Measurements from ENCODE around the gene PRR33.
"Not testable (repeated sequence)": the region's sequence is repeated elsewhere in the genome, so short reads cannot be mapped to it uniquely, and the experiment has no call there.

The PRR33 gene

GRCh38 chr11:1874441-1875092, 17.1 kb downstream of the PRR33 start:
- not testable (repeated sequence) for DNase-seq

DNA sequence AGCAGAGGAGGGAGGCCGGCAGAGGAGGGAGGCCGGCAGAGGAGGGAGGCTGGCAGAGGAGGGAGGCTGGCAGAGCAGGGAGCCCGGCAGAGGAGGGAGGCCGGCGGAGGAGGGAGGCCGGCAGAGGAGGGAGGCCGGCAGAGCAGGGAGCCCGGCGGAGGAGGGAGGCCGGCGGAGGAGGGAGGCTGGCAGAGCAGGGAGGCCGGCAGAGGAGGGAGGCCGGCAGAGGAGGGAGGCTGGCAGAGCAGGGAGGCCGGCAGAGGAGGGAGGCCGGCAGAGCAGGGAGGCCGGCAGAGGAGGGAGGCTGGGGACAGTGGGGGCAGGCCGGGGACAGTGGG, 17.9 kb downstream of the PRR33 start:
- not testable (repeated sequence) for DNase-seq

DNA sequence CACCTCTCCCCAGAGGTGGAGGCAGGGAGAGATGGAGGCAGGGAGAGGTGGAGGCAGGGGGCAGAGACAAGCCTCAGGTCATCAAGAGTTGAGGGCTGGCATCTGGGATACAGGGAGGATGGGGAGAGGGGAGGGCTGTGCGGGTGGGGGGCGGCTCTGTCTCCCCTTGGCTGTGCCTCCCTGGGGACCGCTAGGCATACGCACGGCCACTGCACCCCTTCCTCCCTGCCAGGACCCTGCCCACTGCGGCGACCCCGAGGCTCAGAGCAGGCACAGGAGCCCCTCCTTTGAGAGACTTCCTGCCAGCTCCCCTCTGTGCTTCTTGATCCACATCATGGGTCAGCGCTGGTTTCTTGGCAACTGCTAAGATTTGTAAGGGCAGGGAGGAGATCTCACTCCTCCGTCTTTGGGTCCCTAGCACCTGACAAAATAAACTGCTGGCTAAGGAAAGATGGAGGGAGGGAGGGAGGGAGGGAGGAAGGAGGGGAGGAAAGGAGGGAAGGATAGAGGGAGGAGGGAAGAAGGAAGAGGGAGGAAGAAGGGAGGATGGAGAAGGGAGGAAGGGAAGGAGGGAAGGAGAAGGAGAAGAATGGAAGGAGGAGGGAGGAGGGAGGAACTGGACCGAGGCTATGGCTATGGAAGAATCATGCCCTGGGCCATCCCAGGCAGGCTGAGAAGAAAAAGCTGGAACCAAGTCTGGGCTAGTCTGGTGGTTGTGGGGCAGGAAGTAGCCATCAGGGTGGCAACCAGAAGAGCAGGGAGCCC, 18.5 kb downstream of the PRR33 start:
- no peak for DNase-seq

DNA sequence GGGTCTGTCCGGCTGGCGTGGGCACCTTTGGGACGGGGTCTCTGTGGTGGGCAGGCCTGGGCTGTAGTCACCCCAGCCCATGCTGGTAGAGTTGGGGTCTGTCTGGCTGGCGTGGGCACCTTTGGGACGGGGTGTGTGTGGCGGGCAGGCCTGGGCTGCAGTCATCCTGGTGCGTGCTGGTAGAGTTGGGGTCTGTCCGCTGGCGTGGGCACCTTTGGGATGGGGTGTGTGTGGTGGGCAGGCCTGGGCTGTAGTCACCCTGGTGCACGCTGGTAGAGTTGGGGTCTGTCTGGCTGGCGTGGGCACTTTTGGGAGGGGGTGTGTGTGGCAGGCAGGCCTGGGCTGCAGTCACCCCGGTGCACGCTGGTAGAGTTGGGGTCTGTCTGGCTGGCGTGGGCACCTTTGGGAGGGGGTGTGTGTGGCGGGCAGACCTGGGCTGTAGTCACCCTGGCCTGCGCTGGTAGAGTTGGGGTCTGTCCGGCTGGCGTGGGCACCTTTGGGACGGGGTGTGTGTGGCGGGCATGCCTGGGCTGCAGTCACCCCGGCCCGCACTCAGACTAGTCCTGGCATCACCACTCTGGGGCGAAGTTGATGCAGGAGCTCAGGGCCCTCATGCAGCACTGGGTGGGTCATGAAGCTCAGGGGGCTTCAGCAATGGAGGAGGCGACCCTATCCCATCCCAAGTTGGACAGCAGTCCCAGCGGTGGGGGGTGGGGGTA, 19.3 kb downstream of the PRR33 start:
- no peak for DNase-seq

- DNase-seq = no peak
Measured at GRCh38 chr11:1871531-1871930, 20.2 kb downstream of the PRR33 start.

- no peak for DNase-seq
Measured at GRCh38 chr11:1870721-1871466, 20.8 kb downstream of the PRR33 start.

DNA sequence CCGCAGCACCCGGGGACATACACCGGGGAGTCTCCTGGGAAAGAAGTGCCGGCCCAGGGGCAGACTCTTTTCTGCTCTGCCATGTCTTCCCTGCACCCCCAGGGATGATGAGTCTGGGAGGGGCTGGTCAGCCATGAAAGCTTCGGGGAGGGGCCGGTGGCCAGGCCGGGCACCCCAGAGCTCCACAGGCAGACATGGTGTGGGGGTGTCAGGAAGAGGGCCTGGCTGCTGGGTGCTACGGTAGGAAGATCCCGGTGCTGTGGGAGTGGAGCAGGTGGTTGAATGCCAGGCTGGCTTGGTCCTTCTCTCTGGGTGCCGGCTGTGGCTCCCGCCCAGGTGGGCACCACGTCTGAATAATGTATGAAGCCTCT, 21.4 kb downstream of the PRR33 start:
- no peak for DNase-seq

DNA sequence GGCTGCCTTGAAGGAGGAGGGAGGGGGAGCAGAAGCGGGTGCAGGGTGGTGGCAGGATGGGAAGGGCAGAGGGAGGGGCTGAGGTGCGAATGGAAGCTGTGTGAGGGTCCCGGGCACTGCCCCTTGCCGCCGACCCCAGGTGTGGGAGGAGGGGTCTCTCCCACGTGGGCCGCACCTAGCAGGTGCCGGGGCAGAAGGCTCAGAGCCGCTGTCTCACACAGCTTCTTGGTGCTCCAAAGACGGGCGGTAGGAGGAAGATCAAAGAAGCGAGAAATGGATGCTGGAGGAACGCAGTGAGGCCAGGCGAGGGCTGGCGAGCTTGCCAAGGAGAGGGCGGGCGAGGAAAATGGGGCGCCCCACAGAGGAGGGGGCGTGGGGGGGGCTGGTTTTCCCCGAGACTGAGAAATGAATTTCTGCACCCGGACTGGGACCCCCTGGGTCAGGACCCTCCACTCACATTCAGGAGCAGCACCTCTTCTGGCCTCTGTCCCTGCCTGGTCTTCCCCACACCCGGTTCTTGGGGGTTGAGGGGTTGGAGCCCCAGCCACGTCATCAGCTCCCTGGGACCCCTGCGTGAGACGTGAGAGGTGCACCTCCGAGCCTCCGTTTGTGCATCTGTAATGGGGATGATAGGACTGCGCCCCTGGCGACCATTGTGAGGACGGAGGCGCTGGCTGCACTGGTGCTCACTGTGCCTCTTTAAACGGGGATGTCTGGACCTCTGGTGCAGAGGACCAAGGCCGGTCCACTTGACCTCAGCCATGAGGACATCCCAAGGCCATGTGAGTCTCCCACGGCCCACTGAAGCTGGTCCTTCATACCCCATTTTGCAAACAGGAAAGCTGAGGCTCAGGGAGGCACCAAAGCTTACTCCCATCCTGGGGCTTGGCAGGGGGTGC, 22.0 kb downstream of the PRR33 start:
- DNase-seq = no peak

GRCh38 chr11:1868636-1869291, 22.9 kb downstream of the PRR33 start:
- no peak for DNase-seq

- DNase-seq = no peak
Measured at GRCh38 chr11:1868056-1868635, 23.5 kb downstream of the PRR33 start.

GRCh38 chr11:1867381-1867780, 24.3 kb downstream of the PRR33 start:
- DNase-seq = no peak

DNA sequence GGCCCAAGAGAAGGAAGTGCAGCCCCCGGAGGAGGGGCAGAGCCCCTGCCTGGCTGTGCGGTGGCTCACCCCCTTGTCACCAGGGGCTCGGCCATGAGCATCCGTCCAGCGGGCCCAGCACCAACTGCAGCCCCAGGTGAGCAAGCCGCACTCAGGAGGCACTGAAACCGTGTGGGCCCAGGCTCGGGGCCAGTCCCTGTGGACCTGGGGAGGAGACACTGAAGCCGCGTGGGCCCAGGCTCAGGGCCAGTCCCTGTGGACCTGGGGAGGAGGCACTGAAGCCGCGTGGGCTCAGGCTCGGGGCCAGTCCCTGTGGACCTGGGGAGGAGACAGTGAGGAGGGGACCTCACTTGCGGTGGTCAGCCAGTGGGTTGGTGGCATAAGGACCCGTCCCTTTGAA, 24.9 kb downstream of the PRR33 start:
- DNase-seq = no peak

DNA sequence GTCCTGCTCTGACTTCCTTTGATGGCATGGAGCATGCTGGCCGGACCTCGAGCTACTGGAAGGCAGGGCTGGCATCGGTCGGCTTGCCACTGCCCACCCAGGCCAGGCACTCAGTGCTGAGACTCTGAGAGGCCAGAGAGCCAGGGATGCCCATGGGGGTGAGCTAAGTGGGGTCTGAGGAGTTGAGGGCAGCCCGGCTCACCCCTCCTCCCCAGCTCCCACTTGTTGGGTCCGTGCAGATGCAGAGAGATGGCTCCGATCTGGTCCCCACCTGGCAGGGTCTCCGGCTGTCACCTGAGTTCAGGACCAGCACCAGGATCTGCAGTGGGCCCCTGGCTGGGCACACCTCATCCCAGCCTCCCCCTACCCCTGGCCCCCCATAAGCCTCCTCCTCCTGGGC, 25.5 kb downstream of the PRR33 start:
- DNase-seq = no peak

DNA sequence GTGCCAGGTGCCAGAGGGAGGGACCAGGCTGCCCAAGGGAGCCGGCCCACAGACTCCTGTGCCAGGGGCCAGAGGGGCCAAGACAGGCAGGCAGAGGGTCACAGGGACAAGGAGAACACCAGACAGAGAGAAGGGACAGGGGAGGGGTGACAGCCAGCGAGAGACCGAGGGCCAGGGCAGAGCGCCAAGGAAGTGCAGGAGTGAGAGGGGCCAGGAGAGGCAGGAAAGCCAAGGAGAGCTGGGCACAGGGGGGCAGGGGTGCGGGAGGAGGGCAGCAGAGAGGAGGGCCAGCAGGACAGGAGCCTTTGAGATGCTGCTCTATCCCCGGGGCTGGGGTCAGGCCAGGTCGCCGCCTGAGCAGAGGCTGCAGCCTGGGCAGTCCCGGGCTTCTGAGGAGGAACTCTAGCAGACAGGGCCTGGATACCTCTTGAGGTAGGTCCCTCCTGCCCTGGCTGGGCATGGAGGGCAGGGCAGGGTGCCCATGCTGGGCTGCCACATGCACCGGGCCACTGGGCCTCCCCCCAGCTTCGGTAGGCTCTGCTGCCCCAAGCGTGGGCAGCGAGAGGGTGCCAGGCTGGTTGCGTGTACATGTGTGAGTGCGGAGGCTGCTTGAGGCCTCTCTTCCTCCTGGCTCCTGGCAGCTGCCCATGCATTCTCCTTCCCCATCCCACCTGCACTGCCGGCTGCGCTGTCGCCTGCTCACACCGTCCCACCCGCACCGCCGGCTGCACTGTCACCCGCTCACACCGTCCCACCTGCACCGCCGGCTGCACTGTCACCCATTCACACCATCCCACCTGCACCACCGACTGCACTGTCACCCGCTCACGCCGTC, 26.6 kb downstream of the PRR33 start:
- peak; percentile 23 for DNase-seq

DNA sequence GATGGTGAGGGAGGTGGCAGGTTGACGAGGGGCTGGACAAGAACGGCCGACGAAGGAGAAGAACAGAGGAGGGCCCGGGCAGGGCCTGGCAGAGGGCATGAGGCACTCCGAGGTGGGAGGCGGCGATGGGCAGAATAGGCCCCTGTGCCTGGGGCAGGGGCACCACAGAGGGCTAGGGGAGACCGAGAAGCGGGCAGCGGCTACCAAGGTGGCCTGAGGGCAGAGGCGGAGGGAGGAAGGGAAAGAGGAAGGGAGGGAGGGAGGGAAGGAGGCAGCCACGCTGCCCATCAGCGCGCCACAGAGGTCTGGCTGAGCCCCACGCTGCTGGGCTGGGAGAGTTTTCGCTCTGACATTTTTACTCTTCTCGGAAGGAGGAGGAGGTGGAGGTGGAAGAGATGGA, 27.5 kb downstream of the PRR33 start:
- DNase-seq = no peak

DNA sequence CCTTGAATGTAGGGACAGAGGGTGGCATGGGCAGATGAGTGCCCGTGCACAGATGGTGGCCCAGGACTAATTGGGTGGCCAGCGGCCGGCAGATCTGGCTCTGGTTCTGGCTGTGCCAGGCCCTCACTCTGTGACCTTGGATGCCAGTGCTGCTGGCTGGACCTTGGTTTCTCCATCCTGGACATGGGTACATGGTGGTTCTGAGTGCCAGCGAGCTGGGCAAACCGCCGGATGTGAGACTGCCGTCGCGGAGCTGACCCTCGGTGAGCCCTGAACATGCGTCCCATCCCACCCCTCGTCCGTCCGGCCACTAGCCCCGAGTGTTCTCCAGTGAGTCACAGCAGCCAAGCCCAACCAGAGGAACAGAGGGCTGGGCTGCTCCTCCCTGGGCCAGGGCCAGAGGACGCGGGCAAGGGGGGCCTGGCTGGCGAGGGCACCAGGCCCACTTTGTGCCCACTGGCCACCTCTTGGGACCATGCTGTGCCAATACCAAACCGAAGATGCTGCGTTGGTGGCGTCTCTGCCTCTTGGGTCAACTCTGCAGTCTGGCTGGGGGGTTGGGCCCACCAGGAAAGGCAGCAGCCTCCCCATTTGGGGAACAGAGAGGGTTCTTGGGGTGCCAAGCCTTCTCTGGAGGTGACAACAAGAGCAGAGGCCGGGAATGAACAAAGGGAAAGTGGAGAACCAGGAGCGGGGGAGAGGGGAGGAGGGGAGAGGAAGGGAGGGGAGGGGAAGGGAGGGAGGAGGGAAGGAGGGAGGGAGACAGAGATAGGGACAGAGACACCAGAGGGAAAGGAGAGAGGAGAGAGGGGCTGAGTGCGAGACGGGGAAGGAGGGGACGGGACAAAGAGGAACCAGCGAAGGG, 28.1 kb downstream of the PRR33 start:
- peak; percentile 67 for DNase-seq

- DNase-seq = no peak
Measured at GRCh38 chr11:1862588-1863351, 28.9 kb downstream of the PRR33 start.
